Measurements from ENCODE around the gene PRSS27. TPM values are rescaled to one million over a fixed set of nuclear protein-coding genes. Genes with fewer than 3 reads are reported as not detected.

Gene PRSS27
- total and polyA plus RNA-seq, 2 of the 8 experiments (the other 6 are each of a cell fraction or from before 2014, with no cell fraction given), result 1.3 to 7.5 TPM

GRCh38 chr16:2671741-2672140, 48.3 kb downstream of the PRSS27 start:
- no peak overlapping the region for H2BK5ac ChIP-seq (ENCODE audit: low read depth, low read length)
- no peak overlapping the region for H3K27ac ChIP-seq (ENCODE audit: low read depth, low read length)
- DNase-seq (ENCODE audit: low read depth in 1 of 2, low spot score in 2 of 2), result no peak
- H3K56ac ChIP-seq (replicated peaks; ENCODE audit: insufficient read length, low read depth, low read length), result no peak overlapping the region
- H3K4me2 ChIP-seq (ENCODE audit: insufficient read depth in 1 of 2, low read depth in 2 of 2, low read length in 2 of 2), result peak overlapping the region in 1 of 2 experiments; percentile 50; a peak in 1 of 4 replicates
- H3K23ac ChIP-seq (ENCODE audit: insufficient read length), result no peak overlapping the region
- 96% methylated on average over 13 of the region's 13 CpGs; no CpG with 5 or more reads in 1 of the 2 experiments for WGBS, 2 experiments (ENCODE audit: extremely low coverage in 1 of 2, insufficient coverage in 1 of 2, insufficient read length in 1 of 2, insufficient replicate concordance in 2 of 2, low coverage in 1 of 2, low lambda C conversion rate in 2 of 2, missing lambda C conversion rate in 1 of 2)
- H4K8ac ChIP-seq (ENCODE audit: extremely low read depth, insufficient read depth, low read length), result no peak overlapping the region
- no peaks in the 10 kb centered on the region for H3K79me1 ChIP-seq (ENCODE audit: low read depth, low read length)
- H3K27me3 ChIP-seq (replicated peaks in 1 of 4; ENCODE audit: control insufficient read depth in 3 of 4, extremely low read depth in 1 of 4, insufficient read depth in 3 of 4, low read length in 3 of 4), result no peaks in the 10 kb centered on the region
- H2BK20ac ChIP-seq (ENCODE audit: low read length), result no peak overlapping the region
- H3K9ac ChIP-seq (replicated peaks in 1 of 4; ENCODE audit: extremely low read depth in 1 of 4, low read depth in 3 of 4, low read length in 3 of 4), result peak overlapping the region in 1 of 4 experiments; percentile 37; a peak in 1 of 7 replicates
- no peak overlapping the region for H2AK5ac ChIP-seq (ENCODE audit: low read depth, low read length)
- H3K14ac ChIP-seq (ENCODE audit: insufficient read length), result no peak overlapping the region
- POLR2A ChIA-PET (ENCODE audit: partially characterized antibody), result no interaction called here
- CTCF ChIA-PET (ENCODE audit: partially characterized antibody), result interaction anchor here (1.2 kb wide), 1 partner anchor 29 kb away, joined by 3 read pairs; no protein-coding TSS in a partner anchor
- no peaks in the 10 kb centered on the region for H4K20me1 ChIP-seq (replicated peaks in 1 of 2; ENCODE audit: control insufficient read depth in 1 of 2, insufficient read depth in 2 of 2, low read length in 2 of 2)
- no peak overlapping the region for H4K5ac ChIP-seq (ENCODE audit: insufficient read length, low read depth, low read length)
- peaks cover 0 to 4% (median 0%) of the 10 kb centered on the region in 4 experiments; a peak in 1 of 7 replicates for H3K4me1 ChIP-seq (replicated peaks in 1 of 4; ENCODE audit: control insufficient read depth in 3 of 4, insufficient read depth in 4 of 4, low read length in 3 of 4)
- H3K4me3 ChIP-seq (ENCODE audit: extremely low read depth in 1 of 4, insufficient read depth in 2 of 4, low read depth in 3 of 4, low read length in 4 of 4), result 0 out of 8 replicates have a peak overlapping the region, but pooled peaks of 1 of the 4 experiments have one; percentile 56
- no peak overlapping the region for H4K91ac ChIP-seq (replicated peaks; ENCODE audit: insufficient read length, low read length)
- no peak for FAIRE-seq
- H3K4ac ChIP-seq (replicated peaks; ENCODE audit: insufficient read length, low read depth, low read length), result no peak overlapping the region
- no peak overlapping the region for H2BK120ac ChIP-seq (replicated peaks; ENCODE audit: low read depth, low read length)
- H3K79me2 ChIP-seq (ENCODE audit: control insufficient read depth in 1 of 2, insufficient read depth in 2 of 2, low read length in 2 of 2), result no peaks in the 10 kb centered on the region; a peak in 1 of 4 replicates
- no peaks in the 10 kb centered on the region for H3K36me3 ChIP-seq (ENCODE audit: control insufficient read depth in 2 of 4, insufficient read depth in 4 of 4, low read length in 3 of 4)
- H2BK15ac ChIP-seq (ENCODE audit: low read length), result no peak overlapping the region
- no peak overlapping the region for H2AFZ ChIP-seq (ENCODE audit: low read length)
- H3K9me3 ChIP-seq (ENCODE audit: insufficient read depth in 2 of 2, low read depth in 1 of 2, low read length in 1 of 2), result no peaks in the 10 kb centered on the region
- no peak overlapping the region for H2BK12ac ChIP-seq (ENCODE audit: low read depth, low read length)
- no peak overlapping the region for H3K18ac ChIP-seq (ENCODE audit: extremely low read depth, low read length)
- peaks cover 3% of the 10 kb centered on the region for H3K23me2 ChIP-seq (ENCODE audit: low read depth, low read length)
- TF ChIP-seq YY1 (IDR thresholded peaks at IDR 0.05; ENCODE audit: low read depth, low read length) (no peak), CTCF (IDR thresholded peaks at IDR 0.05; ENCODE audit: control extremely low read depth in 1 of 3, insufficient read depth in 1 of 3, low read depth in 1 of 3, low read length in 3 of 3) (no peak), TAF7 (optimal IDR thresholded peaks at IDR 0.05; ENCODE audit: borderline replicate concordance, low read depth, low read length) (no peak), BRCA1 (IDR thresholded peaks at IDR 0.05; ENCODE audit: low read depth, low read length) (no peak), KDM5A (IDR thresholded peaks at IDR 0.05; ENCODE audit: low read length) (no peak), EP300 (IDR thresholded peaks at IDR 0.05; ENCODE audit: borderline replicate concordance in 1 of 2, low read depth in 2 of 2, low read length in 2 of 2) (no peak), SP4 (IDR thresholded peaks at IDR 0.05; ENCODE audit: low read length) (no peak), RNF2 (IDR thresholded peaks at IDR 0.05; ENCODE audit: borderline replicate concordance, low read depth, low read length, missing control alignments, poor library complexity, severe bottlenecking) (no peak)
- TF ChIP-seq, protein P1, sequence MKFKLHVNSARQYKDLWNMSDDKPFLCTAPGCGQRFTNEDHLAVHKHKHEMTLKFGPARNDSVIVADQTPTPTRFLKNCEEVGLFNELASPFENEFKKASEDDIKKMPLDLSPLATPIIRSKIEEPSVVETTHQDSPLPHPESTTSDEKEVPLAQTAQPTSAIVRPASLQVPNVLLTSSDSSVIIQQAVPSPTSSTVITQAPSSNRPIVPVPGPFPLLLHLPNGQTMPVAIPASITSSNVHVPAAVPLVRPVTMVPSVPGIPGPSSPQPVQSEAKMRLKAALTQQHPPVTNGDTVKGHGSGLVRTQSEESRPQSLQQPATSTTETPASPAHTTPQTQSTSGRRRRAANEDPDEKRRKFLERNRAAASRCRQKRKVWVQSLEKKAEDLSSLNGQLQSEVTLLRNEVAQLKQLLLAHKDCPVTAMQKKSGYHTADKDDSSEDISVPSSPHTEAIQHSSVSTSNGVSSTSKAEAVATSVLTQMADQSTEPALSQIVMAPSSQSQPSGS (IDR thresholded peaks at IDR 0.05; ENCODE audit: low read length), result no peak
